Mesothelial cell of epicardium (in vitro differentiated cells): ENCODE results near the gene RPL3. TPM values are rescaled to one million over a fixed set of nuclear protein-coding genes. Genes with fewer than 3 reads are reported as not detected.
A peak's percentile ranks its signal among the peaks of the same experiment; 100 is the strongest.
"Not testable (repeated sequence)": the region's sequence is repeated elsewhere in the genome, so short reads cannot be mapped to it uniquely, and the experiment has no call there.

Experiments used
- DNase-seq, 2 experiments: peaks; one replicate each; pipeline ENCODE4 v3.0.0; 2021; ENCODE audit warnings: low spot score in 2 of 2; ENCODE audit not compliant: unreplicated experiment in 2 of 2
- H3K27ac Mint-ChIP-seq: 2 replicates; pipeline ENCODE4 v1.8.0; 2021; ENCODE audit warnings: mixed read lengths
- H3K27me3 Mint-ChIP-seq: 2 replicates; pipeline ENCODE4 v1.8.0; 2021; ENCODE audit warnings: low read depth, mixed read lengths
- H3K36me3 Mint-ChIP-seq: 2 replicates; pipeline ENCODE4 v1.8.0; 2021; ENCODE audit warnings: mixed read lengths
- H3K4me1 Mint-ChIP-seq: 2 replicates; pipeline ENCODE4 v1.8.0; 2021; ENCODE audit warnings: mixed read lengths
- H3K4me3 Mint-ChIP-seq: 2 replicates; pipeline ENCODE4 v1.8.0; 2021; ENCODE audit warnings: mild to moderate bottlenecking, moderate library complexity, mixed read lengths
- H3K9me3 Mint-ChIP-seq: 2 replicates; pipeline ENCODE4 v1.8.0; 2021; ENCODE audit warnings: mixed read lengths
- CTCF ChIP-seq: fragments of 200-600 bp; sonication (generic); IDR thresholded peaks from one replicate; pipeline ENCODE4 v1.5.0; 2021; ENCODE audit warnings: antibody characterized with exemption; ENCODE audit not compliant: unreplicated experiment
- total RNA-seq: library from RNA; stranded (reverse); gene quantifications from 3 replicates; pipeline ENCODE4 v1.2.1, GENCODE V29; 2021

Gene RPL3
- total RNA-seq, 1 donor from 2014 or later, result 2,423 TPM

DNA sequence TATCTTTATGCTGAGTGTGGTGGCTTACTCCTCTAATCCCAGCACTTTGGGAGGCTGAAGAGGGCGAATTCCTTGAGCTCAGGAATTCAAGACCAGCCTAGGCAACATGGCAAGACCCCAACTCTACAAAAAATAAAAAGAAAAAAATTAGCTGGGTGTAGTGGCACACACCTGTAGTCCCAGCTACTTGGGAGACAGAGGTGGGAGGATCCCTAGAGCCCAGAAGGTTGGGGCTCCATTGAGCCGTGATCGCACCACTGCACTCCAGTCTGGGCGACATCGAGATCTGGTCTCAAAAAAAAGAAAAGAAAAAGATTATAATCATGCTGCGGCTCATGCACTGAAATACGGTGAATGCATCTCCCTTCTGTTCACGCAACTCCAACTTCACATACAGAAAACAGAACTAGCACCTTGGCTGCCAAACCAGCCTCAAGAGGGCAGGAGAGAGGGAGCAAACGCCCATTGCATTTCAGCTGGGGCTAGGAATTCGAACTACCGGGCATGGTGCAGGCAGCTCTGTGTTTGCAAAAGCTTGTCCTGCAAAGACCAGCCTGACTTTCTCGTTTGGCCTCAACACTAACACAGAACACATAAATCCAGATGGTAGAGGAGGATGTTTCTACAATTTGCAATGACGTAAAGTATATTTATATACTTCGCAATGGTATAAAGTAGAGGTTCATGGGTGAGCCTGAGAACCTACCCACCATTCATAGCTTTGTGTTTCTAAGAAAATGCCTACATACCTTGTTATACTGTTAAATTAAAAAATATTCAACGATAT lies 24.0 kb upstream of the RPL3 start:
- peak in 1 of 2 experiments; percentile 70 for DNase-seq
- Mint-ChIP-seq H3K36me3 (no peaks in the 10 kb centered on the region), H3K4me1 (peaks cover 17% of the 10 kb centered on the region), H3K27me3 (no peaks in the 10 kb centered on the region), H3K9me3 (no peaks in the 10 kb centered on the region), H3K27ac (peak overlapping the region; percentile 24), H3K4me3 (no peak overlapping the region)
- TF ChIP-seq CTCF, result peak; percentile 49

DNA sequence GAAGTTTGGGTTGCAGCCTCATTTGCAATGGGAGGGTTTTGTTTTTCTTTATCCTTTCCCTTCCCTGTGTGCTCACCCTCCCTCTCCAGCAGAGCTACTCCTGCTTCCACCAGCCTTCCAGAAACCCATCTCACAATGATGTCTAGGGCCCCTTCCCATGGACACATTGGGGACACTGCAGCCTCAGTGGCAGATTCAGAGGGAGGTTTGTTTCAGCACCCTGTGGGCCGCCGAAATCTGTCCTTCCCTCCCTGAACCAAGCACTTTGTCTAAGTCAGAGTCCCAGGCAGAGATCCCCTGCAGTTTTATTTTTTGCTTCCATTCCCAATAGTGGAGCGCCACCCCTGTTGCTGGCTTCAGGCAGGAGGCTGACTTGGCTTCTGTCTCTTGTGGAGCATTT lies 21.8 kb upstream of the RPL3 start:
- no peak for TF ChIP-seq CTCF
- no peak for DNase-seq
- H3K4me1 Mint-ChIP-seq, result peaks cover 17% of the 10 kb centered on the region
- H3K36me3 Mint-ChIP-seq, result no peaks in the 10 kb centered on the region
- no peak overlapping the region for H3K4me3 Mint-ChIP-seq
- H3K27me3 Mint-ChIP-seq, result no peaks in the 10 kb centered on the region
- no peaks in the 10 kb centered on the region for H3K9me3 Mint-ChIP-seq
- H3K27ac Mint-ChIP-seq, result no peak overlapping the region

GRCh38 chr22:39339775-39340174 lies 20.4 kb upstream of the RPL3 start:
- H3K4me3 Mint-ChIP-seq, H3K36me3 Mint-ChIP-seq, H3K9me3 Mint-ChIP-seq, DNase-seq, H3K27me3 Mint-ChIP-seq: not testable (repeated sequence)
- peaks cover 17% of the 10 kb centered on the region for H3K4me1 Mint-ChIP-seq
- H3K27ac Mint-ChIP-seq, result peak overlapping the region; percentile 25

DNA sequence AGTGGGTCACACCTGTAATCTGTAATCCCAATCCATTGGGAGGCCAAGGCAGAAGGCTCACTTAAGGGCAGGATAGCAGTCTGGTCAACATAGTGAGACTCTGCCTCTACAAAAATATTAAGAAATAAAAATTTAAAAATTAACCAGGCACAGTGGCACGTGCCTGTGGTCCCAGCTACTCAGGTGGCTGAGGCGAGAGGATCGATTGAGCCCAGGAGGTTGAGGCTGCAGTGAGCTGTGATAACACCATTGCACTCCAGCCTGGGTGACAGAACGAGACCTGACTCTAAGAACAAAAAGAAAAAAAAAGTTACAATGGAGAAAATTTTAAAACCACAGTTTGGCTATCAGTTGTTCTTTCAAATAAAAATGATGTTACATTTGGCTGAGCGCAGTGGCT lies 17.0 kb upstream of the RPL3 start:
- Mint-ChIP-seq H3K27me3 (no peaks in the 10 kb centered on the region), H3K4me3 (no peak overlapping the region), H3K4me1 (peaks cover 27% of the 10 kb centered on the region), H3K9me3 (no peaks in the 10 kb centered on the region), H3K36me3 (no peaks in the 10 kb centered on the region), H3K27ac (no peak overlapping the region)
- no peak for DNase-seq
- no peak for TF ChIP-seq CTCF

DNA sequence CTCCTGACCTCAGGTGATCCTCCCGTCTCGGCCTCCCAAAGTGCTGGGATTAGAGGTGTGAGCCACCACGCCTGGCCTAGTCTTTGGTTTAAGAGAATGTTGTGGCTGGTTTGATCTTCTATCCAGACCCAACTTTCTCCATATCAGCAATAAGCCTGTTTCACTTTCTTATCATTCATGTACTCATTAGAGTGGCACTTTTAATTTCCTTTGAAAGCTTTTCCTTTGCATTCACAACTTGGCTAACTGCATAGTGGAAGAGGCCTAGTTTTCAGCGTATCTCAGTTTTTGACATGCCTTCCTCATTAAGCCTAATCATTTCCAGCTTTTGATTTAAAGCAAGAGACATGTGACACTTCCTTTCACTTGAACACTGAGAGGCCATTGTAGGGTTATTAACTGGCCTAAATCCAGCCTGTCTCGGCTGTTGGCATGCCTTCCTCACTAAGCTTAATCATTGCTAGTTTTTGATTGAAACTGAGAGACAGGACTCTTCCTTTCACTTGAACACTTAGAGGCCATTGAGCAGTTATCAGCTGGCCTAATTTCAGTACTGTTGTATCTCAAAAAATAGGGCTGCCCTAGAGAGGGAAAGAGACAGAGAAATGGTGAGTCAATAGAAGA lies 13.1 kb upstream of the RPL3 start:
- Mint-ChIP-seq H3K4me3 (no peak overlapping the region), H3K36me3 (no peaks in the 10 kb centered on the region), H3K9me3 (no peaks in the 10 kb centered on the region), H3K4me1 (peaks cover 20% of the 10 kb centered on the region), H3K27me3 (no peaks in the 10 kb centered on the region), H3K27ac (peak overlapping the region; percentile 83)
- no peak for TF ChIP-seq CTCF
- DNase-seq, result no peak

DNA sequence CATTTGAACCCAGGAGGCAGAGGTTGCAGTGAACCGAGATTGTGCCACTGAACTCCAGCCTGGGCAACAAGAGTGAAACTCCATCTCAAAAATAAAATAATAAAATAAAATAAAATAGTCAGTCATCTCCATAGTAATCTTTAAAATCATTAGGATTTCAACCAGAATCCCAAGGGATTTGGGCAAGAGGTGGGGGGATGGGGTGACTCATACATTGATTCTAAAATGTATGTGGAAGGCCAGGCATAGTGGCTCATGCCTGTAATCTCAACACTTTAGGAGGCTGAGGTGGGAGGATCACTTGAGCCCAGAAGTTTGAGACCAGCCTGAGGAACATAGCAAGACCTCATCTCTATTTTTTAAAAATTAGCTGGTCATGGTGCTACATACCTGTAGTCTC lies 11.1 kb upstream of the RPL3 start:
- H3K4me1 Mint-ChIP-seq, result peaks cover 20% of the 10 kb centered on the region
- not testable (repeated sequence) for H3K4me3 Mint-ChIP-seq, H3K36me3 Mint-ChIP-seq, H3K27me3 Mint-ChIP-seq, H3K9me3 Mint-ChIP-seq, H3K27ac Mint-ChIP-seq, DNase-seq
